GM23338 (cell line): ENCODE measurements around the gene UBA3. TPM values are rescaled to one million over a fixed set of nuclear protein-coding genes. Genes with fewer than 3 reads are reported as not detected.

Source experiments
- ATAC-seq: fragments of 200-7000 bp; cut with Tn5 transposase; 3 replicates; pipeline ENCODE4 v1.9.1; 2020
- DNase-seq: peaks from one replicate; pipeline ENCODE4 v3.0.0-alpha.2; 2015; ENCODE audit warnings: low spot score
- H2AFZ ChIP-seq: fragments of 200-600 bp; sonication (generic); 2 replicates; pipeline ENCODE4 v1.8.0; 2016; ENCODE audit warnings: antibody characterized with exemption, mild to moderate bottlenecking, moderate library complexity
- H3F3A ChIP-seq: fragments of 200-600 bp; sonication (generic); replicated peaks from 2 replicates; pipeline ENCODE4 v1.8.0; 2017; ENCODE audit warnings: antibody characterized with exemption, mixed run types, low read depth
- H3K27ac ChIP-seq: fragments of 200-600 bp; sonication (generic); 2 replicates; pipeline ENCODE4 v1.6.1; 2016; ENCODE audit warnings: low read depth
- H3K27me3 ChIP-seq: fragments of 200-600 bp; sonication (generic); 2 replicates; pipeline ENCODE4 v1.8.0; 2016; ENCODE audit warnings: mild to moderate bottlenecking, mixed run types, moderate library complexity; ENCODE audit not compliant: insufficient read depth
- H3K36me3 ChIP-seq: fragments of 200-600 bp; sonication (generic); 2 replicates; pipeline ENCODE4 v1.8.0; 2016; ENCODE audit warnings: mild to moderate bottlenecking; ENCODE audit not compliant: insufficient read depth
- H3K4me1 ChIP-seq: fragments of 200-600 bp; sonication (generic); 2 replicates; pipeline ENCODE4 v1.8.0; 2016; ENCODE audit warnings: mild to moderate bottlenecking, moderate library complexity; ENCODE audit not compliant: insufficient read depth
- H3K4me2 ChIP-seq: fragments of 200-600 bp; sonication (generic); 2 replicates; pipeline ENCODE4 v1.7.1; 2017; ENCODE audit warnings: mixed run types
- H3K4me3 ChIP-seq: fragments of 200-600 bp; sonication (generic); 2 replicates; pipeline ENCODE4 v1.6.1; 2016; ENCODE audit warnings: mixed run types
- H3K79me2 ChIP-seq: fragments of 200-600 bp; sonication (generic); replicated peaks from 2 replicates; pipeline ENCODE4 v1.8.0; 2017; ENCODE audit warnings: mild to moderate bottlenecking; ENCODE audit not compliant: insufficient read depth
- H3K9me2 ChIP-seq: fragments of 200-600 bp; sonication (generic); 2 replicates; pipeline ENCODE4 v1.8.0; 2017; ENCODE audit not compliant: insufficient read depth
- H4K20me1 ChIP-seq: fragments of 200-600 bp; sonication (generic); replicated peaks from 2 replicates; pipeline ENCODE4 v1.8.0; 2017; ENCODE audit warnings: mild to moderate bottlenecking; ENCODE audit not compliant: insufficient read depth
- H3K27ac Mint-ChIP-seq: 2 replicates; pipeline ENCODE4 v1.8.0; 2020; ENCODE audit warnings: inconsistent platforms, mild to moderate bottlenecking, moderate library complexity, mixed read lengths
- H3K27me3 Mint-ChIP-seq: 3 replicates; pipeline ENCODE4 v1.8.0; 2022; ENCODE audit warnings: low read depth, mild to moderate bottlenecking, moderate library complexity, mixed read lengths, inconsistent platforms; ENCODE audit not compliant: insufficient read depth, poor library complexity
- H3K36me3 Mint-ChIP-seq: 3 replicates; pipeline ENCODE4 v1.8.0; 2021; ENCODE audit warnings: low read depth, mild to moderate bottlenecking, inconsistent platforms, moderate library complexity, mixed read lengths
- H3K4me1 Mint-ChIP-seq: 3 replicates; pipeline ENCODE4 v1.8.0; 2020; ENCODE audit warnings: mild to moderate bottlenecking, inconsistent platforms, mixed read lengths
- H3K4me3 Mint-ChIP-seq: 3 replicates; pipeline ENCODE4 v1.8.0; 2021; ENCODE audit warnings: moderate library complexity, mild to moderate bottlenecking, inconsistent platforms, mixed read lengths
- H3K9me3 Mint-ChIP-seq: 3 replicates; pipeline ENCODE4 v1.8.0; 2020; ENCODE audit warnings: moderate library complexity, mild to moderate bottlenecking, inconsistent platforms, mixed read lengths
- CREB1 ChIP-seq: fragments of 250-450 bp; sonication (Bioruptor Pico); IDR thresholded peaks from 2 replicates; pipeline ENCODE4 v1.5.0; 2020; ENCODE audit warnings: low read depth, mild to moderate bottlenecking, moderate library complexity
- EZH2 ChIP-seq: fragments of 200-600 bp; sonication (generic); IDR thresholded peaks from one replicate; pipeline ENCODE4 v1.8.0; 2017; ENCODE audit warnings: antibody characterized with exemption, mild to moderate bottlenecking, low read depth; ENCODE audit not compliant: unreplicated experiment
- EZH2phosphoT487 ChIP-seq: fragments of 200-600 bp; sonication (generic); IDR thresholded peaks from one replicate; pipeline ENCODE4 v1.8.1; 2018; ENCODE audit warnings: antibody characterized with exemption; ENCODE audit not compliant: unreplicated experiment
- JUNB ChIP-seq: IDR thresholded peaks from one replicate; pipeline ENCODE4 v1.6.1; 2016; ENCODE audit warnings: antibody characterized with exemption; ENCODE audit not compliant: unreplicated experiment
- NANOG ChIP-seq: IDR thresholded peaks from 2 replicates; pipeline ENCODE4 v1.6.1; 2016; ENCODE audit warnings: antibody characterized with exemption, borderline replicate concordance
- POLR2AphosphoS5 ChIP-seq: IDR thresholded peaks from 2 replicates; pipeline ENCODE4 v1.6.1; 2016; ENCODE audit warnings: antibody characterized with exemption, low read depth
- STAT1 ChIP-seq: IDR thresholded peaks from one replicate; pipeline ENCODE4 v1.6.1; 2016; ENCODE audit warnings: antibody characterized with exemption; ENCODE audit not compliant: unreplicated experiment
- ZNF114 ChIP-seq: fragments of 250-450 bp; sonication (Bioruptor Pico); IDR thresholded peaks from 2 replicates; pipeline ENCODE4 v1.5.0; 2020; ENCODE audit warnings: mild to moderate bottlenecking, moderate library complexity
- ZNF331 ChIP-seq: fragments of 250-450 bp; sonication (Bioruptor Pico); IDR thresholded peaks from 2 replicates; pipeline ENCODE4 v1.5.0; 2020; ENCODE audit warnings: low read depth, mild to moderate bottlenecking, moderate library complexity
- ZNF462 ChIP-seq: fragments of 250-450 bp; sonication (Bioruptor Pico); IDR thresholded peaks from 2 replicates; pipeline ENCODE4 v1.5.0; 2020; ENCODE audit warnings: mild to moderate bottlenecking, moderate library complexity
- polyA plus RNA-seq: library from polyadenylated mRNA; unstranded; fragments of >200 nt; fragmentation: Nextera tagmentation; extraction: Ambion mirVana; gene quantifications from 2 replicates; pipeline ENCODE4 v1.2.1, GENCODE V29; 2016
- total RNA-seq: library from RNA; depleted of rRNA; stranded (reverse); fragments of >200 nt; shearing (Covaris generic); gene quantifications from 2 replicates; pipeline ENCODE4 v1.2.3, GENCODE V29; 2014
- TF ChIP-seq, protein P1 (sequence below): IDR thresholded peaks from 2 replicates; pipeline ENCODE4 v1.6.1; 2016; ENCODE audit warnings: antibody characterized with exemption
- TF ChIP-seq, protein P2 (sequence below), 2 experiments: fragments of 200-600 bp in 1 of 2; sonication (generic) in 1 of 2; conservative IDR thresholded peaks; 2 replicates each; pipeline versions ENCODE4 v1.5.1 to v1.6.1; 2016 to 2017; ENCODE audit warnings: antibody characterized with exemption in 2 of 2, low read depth in 2 of 2, mild to moderate bottlenecking in 2 of 2, moderate library complexity in 1 of 2
- TF ChIP-seq, protein P3 (sequence below): IDR thresholded peaks from one replicate; pipeline ENCODE4 v1.6.1; 2018; ENCODE audit warnings: antibody characterized with exemption; ENCODE audit not compliant: unreplicated experiment

The UBA3 gene
- total and polyA plus RNA-seq, 2 experiments from 2014 or later, result 53.2 to 85.3 TPM

- H3K4me1 ChIP-seq, result peaks cover 25% of the 10 kb centered on the region; the same call in 1 of the 2 replicates
- H4K20me1 ChIP-seq, result no peaks in the 10 kb centered on the region
- H3K27ac ChIP-seq, result no peak overlapping the region
- H3K4me3 ChIP-seq, result no peak overlapping the region
- H3K36me3 ChIP-seq, result no peaks in the 10 kb centered on the region; the same call in 1 of the 2 replicates
- H3F3A ChIP-seq, result no peaks in the 10 kb centered on the region
- H3K4me2 ChIP-seq, result no peak overlapping the region
- DNase-seq (no peak), ATAC-seq (no peak)
- Mint-ChIP-seq H3K9me3 (no peaks in the 10 kb centered on the region), H3K4me3 (no peak overlapping the region), H3K27ac (no peak overlapping the region), H3K4me1 (peaks cover 28% of the 10 kb centered on the region; the same call in 2 of the 3 replicates), H3K27me3 (peaks cover 8% of the 10 kb centered on the region), H3K36me3 (peaks cover 7% of the 10 kb centered on the region; the same call in 2 of the 3 replicates)
- H3K9me2 ChIP-seq, result no peaks in the 10 kb centered on the region
- no peak overlapping the region for H2AFZ ChIP-seq
- TF ChIP-seq NANOG (no peak), JUNB (no peak), STAT1 (no peak), ZNF331 (CRISPR knock-in tag) (no peak), EZH2 (no peak), POLR2AphosphoS5 (no peak), EZH2phosphoT487 (no peak), ZNF462 (CRISPR knock-in tag) (no peak), CREB1 (CRISPR knock-in tag) (no peak), ZNF114 (CRISPR knock-in tag) (no peak)
- TF ChIP-seq, protein P1, sequence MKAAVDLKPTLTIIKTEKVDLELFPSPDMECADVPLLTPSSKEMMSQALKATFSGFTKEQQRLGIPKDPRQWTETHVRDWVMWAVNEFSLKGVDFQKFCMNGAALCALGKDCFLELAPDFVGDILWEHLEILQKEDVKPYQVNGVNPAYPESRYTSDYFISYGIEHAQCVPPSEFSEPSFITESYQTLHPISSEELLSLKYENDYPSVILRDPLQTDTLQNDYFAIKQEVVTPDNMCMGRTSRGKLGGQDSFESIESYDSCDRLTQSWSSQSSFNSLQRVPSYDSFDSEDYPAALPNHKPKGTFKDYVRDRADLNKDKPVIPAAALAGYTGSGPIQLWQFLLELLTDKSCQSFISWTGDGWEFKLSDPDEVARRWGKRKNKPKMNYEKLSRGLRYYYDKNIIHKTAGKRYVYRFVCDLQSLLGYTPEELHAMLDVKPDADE, result no peak
- TF ChIP-seq, protein P2, sequence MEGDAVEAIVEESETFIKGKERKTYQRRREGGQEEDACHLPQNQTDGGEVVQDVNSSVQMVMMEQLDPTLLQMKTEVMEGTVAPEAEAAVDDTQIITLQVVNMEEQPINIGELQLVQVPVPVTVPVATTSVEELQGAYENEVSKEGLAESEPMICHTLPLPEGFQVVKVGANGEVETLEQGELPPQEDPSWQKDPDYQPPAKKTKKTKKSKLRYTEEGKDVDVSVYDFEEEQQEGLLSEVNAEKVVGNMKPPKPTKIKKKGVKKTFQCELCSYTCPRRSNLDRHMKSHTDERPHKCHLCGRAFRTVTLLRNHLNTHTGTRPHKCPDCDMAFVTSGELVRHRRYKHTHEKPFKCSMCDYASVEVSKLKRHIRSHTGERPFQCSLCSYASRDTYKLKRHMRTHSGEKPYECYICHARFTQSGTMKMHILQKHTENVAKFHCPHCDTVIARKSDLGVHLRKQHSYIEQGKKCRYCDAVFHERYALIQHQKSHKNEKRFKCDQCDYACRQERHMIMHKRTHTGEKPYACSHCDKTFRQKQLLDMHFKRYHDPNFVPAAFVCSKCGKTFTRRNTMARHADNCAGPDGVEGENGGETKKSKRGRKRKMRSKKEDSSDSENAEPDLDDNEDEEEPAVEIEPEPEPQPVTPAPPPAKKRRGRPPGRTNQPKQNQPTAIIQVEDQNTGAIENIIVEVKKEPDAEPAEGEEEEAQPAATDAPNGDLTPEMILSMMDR (conservative IDR thresholded peaks at IDR 0.05; ENCODE audit: low read depth in 2 of 2), result no peak
- TF ChIP-seq, protein P3, sequence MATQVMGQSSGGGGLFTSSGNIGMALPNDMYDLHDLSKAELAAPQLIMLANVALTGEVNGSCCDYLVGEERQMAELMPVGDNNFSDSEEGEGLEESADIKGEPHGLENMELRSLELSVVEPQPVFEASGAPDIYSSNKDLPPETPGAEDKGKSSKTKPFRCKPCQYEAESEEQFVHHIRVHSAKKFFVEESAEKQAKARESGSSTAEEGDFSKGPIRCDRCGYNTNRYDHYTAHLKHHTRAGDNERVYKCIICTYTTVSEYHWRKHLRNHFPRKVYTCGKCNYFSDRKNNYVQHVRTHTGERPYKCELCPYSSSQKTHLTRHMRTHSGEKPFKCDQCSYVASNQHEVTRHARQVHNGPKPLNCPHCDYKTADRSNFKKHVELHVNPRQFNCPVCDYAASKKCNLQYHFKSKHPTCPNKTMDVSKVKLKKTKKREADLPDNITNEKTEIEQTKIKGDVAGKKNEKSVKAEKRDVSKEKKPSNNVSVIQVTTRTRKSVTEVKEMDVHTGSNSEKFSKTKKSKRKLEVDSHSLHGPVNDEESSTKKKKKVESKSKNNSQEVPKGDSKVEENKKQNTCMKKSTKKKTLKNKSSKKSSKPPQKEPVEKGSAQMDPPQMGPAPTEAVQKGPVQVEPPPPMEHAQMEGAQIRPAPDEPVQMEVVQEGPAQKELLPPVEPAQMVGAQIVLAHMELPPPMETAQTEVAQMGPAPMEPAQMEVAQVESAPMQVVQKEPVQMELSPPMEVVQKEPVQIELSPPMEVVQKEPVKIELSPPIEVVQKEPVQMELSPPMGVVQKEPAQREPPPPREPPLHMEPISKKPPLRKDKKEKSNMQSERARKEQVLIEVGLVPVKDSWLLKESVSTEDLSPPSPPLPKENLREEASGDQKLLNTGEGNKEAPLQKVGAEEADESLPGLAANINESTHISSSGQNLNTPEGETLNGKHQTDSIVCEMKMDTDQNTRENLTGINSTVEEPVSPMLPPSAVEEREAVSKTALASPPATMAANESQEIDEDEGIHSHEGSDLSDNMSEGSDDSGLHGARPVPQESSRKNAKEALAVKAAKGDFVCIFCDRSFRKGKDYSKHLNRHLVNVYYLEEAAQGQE, result no peak
- 0 out of 2 replicates have a peak, but pooled peaks cover 6% of the 10 kb centered on the region for H3K79me2 ChIP-seq
- H3K27me3 ChIP-seq, result no peaks in the 10 kb centered on the region
Observed at GRCh38 chr3:69097407-69098086, 17.4 kb upstream of the UBA3 start.
